HepG2 (cell line): ENCODE measurements around the gene ASAP2. TPM values are rescaled to one million over a fixed set of nuclear protein-coding genes. Genes with fewer than 3 reads are reported as not detected.

Experiments used
- BRCA1 ChIP-seq: sonication (generic); formaldehyde crosslinking; IDR thresholded peaks from 2 replicates; pipeline ENCODE4 v1.4.0; 2020; ENCODE audit warnings: missing genetic modification reagents
- CENPBD1 ChIP-seq: sonication (generic); formaldehyde crosslinking; IDR thresholded peaks from 2 replicates; pipeline ENCODE4 v1.8.0; 2022; ENCODE audit warnings: missing genetic modification reagents, low read depth, mild to moderate bottlenecking, borderline replicate concordance
- DDIT3 ChIP-seq: sonication (generic); formaldehyde crosslinking; IDR thresholded peaks from 2 replicates; pipeline ENCODE4 v1.4.0; 2020; ENCODE audit warnings: mild to moderate bottlenecking, missing genetic modification reagents
- DMAP1 ChIP-seq: IDR thresholded peaks from 2 replicates; pipeline ENCODE4 v1.6.1; 2016
- DNMT1 ChIP-seq: sonication (generic); formaldehyde crosslinking; IDR thresholded peaks from 2 replicates; pipeline ENCODE4 v1.5.1; 2020; ENCODE audit warnings: mild to moderate bottlenecking, missing genetic modification reagents
- GZF1 ChIP-seq: sonication (generic); formaldehyde crosslinking; IDR thresholded peaks from 2 replicates; pipeline ENCODE4 v1.5.1; 2020; ENCODE audit warnings: mild to moderate bottlenecking, missing genetic modification reagents
- HOMEZ ChIP-seq: IDR thresholded peaks from 2 replicates; pipeline ENCODE4 v1.6.1; 2016; ENCODE audit warnings: low read depth
- HOXD1 ChIP-seq: sonication (generic); formaldehyde crosslinking; IDR thresholded peaks from 2 replicates; pipeline ENCODE4 v1.5.0; 2020; ENCODE audit warnings: missing genetic modification reagents
- MZF1 ChIP-seq: sonication (generic); formaldehyde crosslinking; IDR thresholded peaks from 2 replicates; pipeline ENCODE4 v1.8.1; 2023; ENCODE audit warnings: mild to moderate bottlenecking, missing genetic modification reagents, borderline replicate concordance
- NAIF1 ChIP-seq: sonication (generic); formaldehyde crosslinking; IDR thresholded peaks from 2 replicates; pipeline ENCODE4 v1.5.0; 2020; ENCODE audit warnings: mild to moderate bottlenecking, missing genetic modification reagents, borderline replicate concordance
- PHF5A ChIP-seq: IDR thresholded peaks from one replicate; pipeline ENCODE4 v1.6.1; 2018; ENCODE audit warnings: low read depth, missing genetic modification reagents; ENCODE audit not compliant: unreplicated experiment
- PHF8 ChIP-seq: sonication (generic); formaldehyde crosslinking; IDR thresholded peaks from 2 replicates; pipeline ENCODE4 v1.5.0; 2020; ENCODE audit warnings: missing genetic modification reagents
- REPIN1 ChIP-seq: sonication (generic); formaldehyde crosslinking; IDR thresholded peaks from 2 replicates; pipeline ENCODE4 v1.8.0; 2022; ENCODE audit warnings: missing genetic modification reagents, low read depth, mild to moderate bottlenecking, borderline replicate concordance
- RFXAP ChIP-seq: sonication (generic); formaldehyde crosslinking; IDR thresholded peaks from 2 replicates; pipeline ENCODE4 v1.4.0; 2020; ENCODE audit warnings: missing genetic modification reagents, borderline replicate concordance
- SMYD3 ChIP-seq: sonication (generic); formaldehyde crosslinking; IDR thresholded peaks from 2 replicates; pipeline ENCODE4 v1.8.1; 2023; ENCODE audit warnings: mild to moderate bottlenecking, missing genetic modification reagents
- SRSF9 ChIP-seq: fragments of 200-400 bp; formaldehyde crosslinking; IDR thresholded peaks from 2 replicates; pipeline ENCODE4 v1.6.1; 2018; ENCODE audit warnings: borderline replicate concordance, mild to moderate bottlenecking, low read depth, low read length; ENCODE audit not compliant: insufficient read depth, poor library complexity, severe bottlenecking
- THAP8 ChIP-seq: sonication (generic); formaldehyde crosslinking; IDR thresholded peaks from 2 replicates; pipeline ENCODE4 v1.5.1; 2020; ENCODE audit warnings: missing genetic modification reagents, mild to moderate bottlenecking, borderline replicate concordance
- TP53 ChIP-seq: sonication (generic); formaldehyde crosslinking; conservative IDR thresholded peaks from 2 replicates; pipeline ENCODE4 v1.4.0; 2020; ENCODE audit warnings: missing genetic modification reagents
- YEATS2 ChIP-seq: sonication (generic); formaldehyde crosslinking; IDR thresholded peaks from 2 replicates; pipeline ENCODE4 v1.4.0; 2020; ENCODE audit warnings: missing genetic modification reagents, borderline replicate concordance
- ZFP82 ChIP-seq: sonication (generic); formaldehyde crosslinking; IDR thresholded peaks from 2 replicates; pipeline ENCODE4 v1.5.1; 2020; ENCODE audit warnings: mild to moderate bottlenecking, missing genetic modification reagents, borderline replicate concordance
- ZGPAT ChIP-seq: IDR thresholded peaks from 2 replicates; pipeline ENCODE4 v1.6.1; 2016; ENCODE audit warnings: mild to moderate bottlenecking
- ZNF207 ChIP-seq: fragments of 450-650 bp; IDR thresholded peaks from 2 replicates; pipeline ENCODE4 v1.6.1; 2016; ENCODE audit warnings: antibody characterized with exemption, borderline replicate concordance
- ZNF563 ChIP-seq: sonication (generic); formaldehyde crosslinking; IDR thresholded peaks from 2 replicates; pipeline ENCODE4 v1.8.0; 2022; ENCODE audit warnings: mild to moderate bottlenecking, moderate library complexity, missing genetic modification reagents
- ZNF564 ChIP-seq: sonication (generic); formaldehyde crosslinking; IDR thresholded peaks from 2 replicates; pipeline ENCODE4 v1.8.1; 2023; ENCODE audit warnings: mild to moderate bottlenecking, missing genetic modification reagents
- ZNF660 ChIP-seq: sonication (generic); formaldehyde crosslinking; IDR thresholded peaks from 2 replicates; pipeline ENCODE4 v1.5.1; 2020; ENCODE audit warnings: mild to moderate bottlenecking, low read depth, missing genetic modification reagents, borderline replicate concordance
- polyA plus RNA-seq, 8 experiments: library from polyadenylated mRNA; depleted of rRNA in 3 of 8; stranded (reverse) in 7 of 8; unstranded in 1 of 8; fragments of >200 nt; fragmentation: Illumina TruSeq in 4 of 8; extraction: Trizol in 4 of 8; gene quantifications; 2 replicates each; pipeline versions ENCODE4 v1.2.1 to v1.2.3, GENCODE V29; 2011 to 2016; ENCODE audit warnings: low read depth in 4 of 8, missing spikeins in 1 of 8, mixed read lengths in 1 of 8; ENCODE audit not compliant: insufficient read depth in 1 of 8
- total RNA-seq, 5 experiments: library from RNA; depleted of rRNA; stranded (reverse); fragments of >200 nt; fragmentation: Illumina TruSeq; extraction: Trizol; gene quantifications; 2 replicates each; pipeline ENCODE4 v1.2.3, GENCODE V29; 2016; ENCODE audit warnings: low read depth in 1 of 5

ASAP2 gene
- total and polyA plus RNA-seq, 2 of the 13 experiments (the other 11 are each of a cell fraction or from before 2014, with no cell fraction given): 7.3 to 22.3 TPM

- TF ChIP-seq SMYD3 (CRISPR knock-in tag) (0 out of 2 replicates have a peak, but pooled peaks have one; percentile 28), DDIT3 (CRISPR knock-in tag) (no peak), THAP8 (CRISPR knock-in tag) (no peak), GZF1 (no peak), ZNF564 (CRISPR knock-in tag) (peak; percentile 70), TP53 (CRISPR knock-in tag) (no peak), PHF5A (no peak), ZNF563 (CRISPR knock-in tag) (no peak; the same call in 1 of the 2 replicates), MZF1 (no peak; the same call in 1 of the 2 replicates), SRSF9 (no peak), CENPBD1 (no peak), HOXD1 (peak; percentile 98), REPIN1 (CRISPR knock-in tag) (peak; percentile 40; the same call in 1 of the 2 replicates), PHF8 (no peak; the same call in 1 of the 2 replicates), DNMT1 (no peak), HOMEZ (CRISPR knock-in tag) (peak; percentile 29; the same call in 1 of the 2 replicates), ZNF207 (no peak), RFXAP (CRISPR knock-in tag) (no peak), ZNF660 (no peak), YEATS2 (CRISPR knock-in tag) (no peak), DMAP1 (CRISPR knock-in tag) (no peak; the same call in 1 of the 2 replicates), NAIF1 (CRISPR knock-in tag) (no peak), ZFP82 (CRISPR knock-in tag) (no peak; the same call in 1 of the 2 replicates), ZGPAT (CRISPR knock-in tag) (no peak; the same call in 1 of the 2 replicates), BRCA1 (CRISPR knock-in tag) (no peak)
Measured at GRCh38 chr2:9422321-9423099, 215.9 kb downstream of the ASAP2 start (continued).
